ENCODE data around the gene GPATCH2.

The GPATCH2 gene

GRCh38 chr1:217605390-217605789 is 25.5 kb downstream of the GPATCH2 start:
- Histone ChIP-seq H3K27me3 (ENCODE audit: insufficient read depth, low read length) (no peaks in the 10 kb centered on the region), H3K4me2 (ENCODE audit: low read length) (no peak overlapping the region), H3K79me2 (ENCODE audit: insufficient read depth, low read length) (no peaks in the 10 kb centered on the region), H3K4me1 (ENCODE audit: insufficient read depth, low read length, severe bottlenecking) (no peaks in the 10 kb centered on the region), H3F3A (ENCODE audit: insufficient read depth, low read length) (no peaks in the 10 kb centered on the region), H3K9me2 (ENCODE audit: low read depth, low read length) (no peaks in the 10 kb centered on the region), H2AFZ (ENCODE audit: low read length) (no peak overlapping the region), H3K9me3 (ENCODE audit: low read length) (no peaks in the 10 kb centered on the region), H3K9ac (ENCODE audit: low read length) (no peak overlapping the region), H3K36me3 (ENCODE audit: insufficient read depth, low read length) (peaks cover 26% of the 10 kb centered on the region; the same call in 1 of the 2 replicates), H3K27ac (ENCODE audit: low read depth, low read length, poor library complexity, severe bottlenecking) (no peak overlapping the region), H4K20me1 (ENCODE audit: insufficient read depth, low read length) (no peaks in the 10 kb centered on the region), H3K4me3 (ENCODE audit: low read depth, low read length, poor library complexity, severe bottlenecking) (no peak overlapping the region)
- TF ChIP-seq CTCF (IDR thresholded peaks at IDR 0.05; ENCODE audit: low read length) = no peak
- no peak for TF ChIP-seq EZH2 (IDR thresholded peaks at IDR 0.05; ENCODE audit: borderline replicate concordance, low read length)

DNA sequence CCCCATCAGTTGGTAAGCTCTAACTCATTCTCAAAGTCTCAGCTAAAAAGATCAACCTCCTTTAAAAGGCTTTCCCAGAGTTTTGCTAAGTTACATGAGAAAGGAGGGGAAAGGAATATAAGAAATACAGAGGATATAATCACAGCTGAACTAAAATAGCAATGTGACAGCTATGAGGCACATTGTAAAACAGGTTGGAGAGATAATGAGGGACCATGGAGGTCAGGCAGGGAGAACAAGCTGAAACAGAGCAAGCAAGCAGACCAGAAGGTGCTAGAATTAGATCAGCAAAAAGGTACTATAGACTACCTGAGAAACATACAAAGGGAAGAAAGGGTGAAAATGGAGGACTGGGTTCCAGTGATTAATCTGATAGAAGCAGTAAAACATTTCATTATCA is 28.5 kb downstream of the GPATCH2 start:
- no peaks in the 10 kb centered on the region for H3F3A ChIP-seq (ENCODE audit: insufficient read depth, low read length)
- TF ChIP-seq CTCF (IDR thresholded peaks at IDR 0.05; ENCODE audit: low read length) (no peak), EZH2 (IDR thresholded peaks at IDR 0.05; ENCODE audit: borderline replicate concordance, low read length) (no peak)
- no peaks in the 10 kb centered on the region for H3K27me3 ChIP-seq (ENCODE audit: insufficient read depth, low read length)

GRCh38 chr1:217599154-217599553 is 31.7 kb downstream of the GPATCH2 start:
- Histone ChIP-seq H3K9me3 (ENCODE audit: low read length) (no peaks in the 10 kb centered on the region), H3F3A (ENCODE audit: insufficient read depth, low read length) (no peaks in the 10 kb centered on the region)

More for the DNA sequence above, 28.5 kb downstream of the GPATCH2 start:
- H4K20me1 ChIP-seq (ENCODE audit: insufficient read depth, low read length) = no peaks in the 10 kb centered on the region
- no peaks in the 10 kb centered on the region for H3K9me2 ChIP-seq (ENCODE audit: low read depth, low read length)
- no peak overlapping the region for H3K4me2 ChIP-seq (ENCODE audit: low read length)
- H3K4me3 ChIP-seq (ENCODE audit: low read depth, low read length, poor library complexity, severe bottlenecking) = no peak overlapping the region
- no peak overlapping the region for H2AFZ ChIP-seq (ENCODE audit: low read length)
- no peaks in the 10 kb centered on the region for H3K9me3 ChIP-seq (ENCODE audit: low read length)
- H3K9ac ChIP-seq (ENCODE audit: low read length) = no peak overlapping the region
- H3K27ac ChIP-seq (ENCODE audit: low read depth, low read length, poor library complexity, severe bottlenecking) = no peak overlapping the region
- H3K79me2 ChIP-seq (ENCODE audit: insufficient read depth, low read length) = no peaks in the 10 kb centered on the region
- no peaks in the 10 kb centered on the region for H3K4me1 ChIP-seq (ENCODE audit: insufficient read depth, low read length, severe bottlenecking)
- 0 out of 2 replicates have a peak, but pooled peaks cover 7% of the 10 kb centered on the region for H3K36me3 ChIP-seq (ENCODE audit: insufficient read depth, low read length)

More at GRCh38 chr1:217599154-217599553, 31.7 kb downstream of the GPATCH2 start:
- Histone ChIP-seq H3K9me2 (ENCODE audit: low read depth, low read length) (no peaks in the 10 kb centered on the region), H2AFZ (ENCODE audit: low read length) (no peak overlapping the region), H3K4me2 (ENCODE audit: low read length) (no peak overlapping the region), H3K9ac (ENCODE audit: low read length) (no peak overlapping the region), H3K27me3 (ENCODE audit: insufficient read depth, low read length) (no peaks in the 10 kb centered on the region), H3K27ac (ENCODE audit: low read depth, low read length, poor library complexity, severe bottlenecking) (no peak overlapping the region), H4K20me1 (ENCODE audit: insufficient read depth, low read length) (no peaks in the 10 kb centered on the region), H3K4me3 (ENCODE audit: low read depth, low read length, poor library complexity, severe bottlenecking) (no peak overlapping the region), H3K4me1 (ENCODE audit: insufficient read depth, low read length, severe bottlenecking) (no peaks in the 10 kb centered on the region), H3K36me3 (ENCODE audit: insufficient read depth, low read length) (no peaks in the 10 kb centered on the region), H3K79me2 (ENCODE audit: insufficient read depth, low read length) (no peaks in the 10 kb centered on the region)
- TF ChIP-seq CTCF (IDR thresholded peaks at IDR 0.05; ENCODE audit: low read length) (no peak), EZH2 (IDR thresholded peaks at IDR 0.05; ENCODE audit: borderline replicate concordance, low read length) (no peak)
